GM12892 (cell line): Measurements from ENCODE around the gene LIN7A.
"Not testable (repeated sequence)": the region's sequence is repeated elsewhere in the genome, so short reads cannot be mapped to it uniquely, and the experiment has no call there.

Source experiments
- DNase-seq: peaks from one replicate; pipeline ENCODE4 v3.0.0; 2011; ENCODE audit not compliant: insufficient read length
- FAIRE-seq: peaks from 2 replicates; lab custom pipeline; 2011; peaks lifted over from hg19 to GRCh38; lab: Jason Lieb, UNC
- POLR2A ChIP-seq: IDR thresholded peaks from 2 replicates; pipeline ENCODE4 v1.6.1; 2011; ENCODE audit warnings: low read depth, low read length, control low read depth
- POLR2AphosphoS5 ChIP-seq: IDR thresholded peaks from 2 replicates; pipeline ENCODE4 v1.6.1; 2011; ENCODE audit warnings: low read depth, low read length, control low read depth
- TAF1 ChIP-seq: IDR thresholded peaks from 2 replicates; pipeline ENCODE4 v1.6.1; 2011; ENCODE audit warnings: low read depth, mild to moderate bottlenecking, control low read depth, low read length, borderline replicate concordance

LIN7A gene

DNA sequence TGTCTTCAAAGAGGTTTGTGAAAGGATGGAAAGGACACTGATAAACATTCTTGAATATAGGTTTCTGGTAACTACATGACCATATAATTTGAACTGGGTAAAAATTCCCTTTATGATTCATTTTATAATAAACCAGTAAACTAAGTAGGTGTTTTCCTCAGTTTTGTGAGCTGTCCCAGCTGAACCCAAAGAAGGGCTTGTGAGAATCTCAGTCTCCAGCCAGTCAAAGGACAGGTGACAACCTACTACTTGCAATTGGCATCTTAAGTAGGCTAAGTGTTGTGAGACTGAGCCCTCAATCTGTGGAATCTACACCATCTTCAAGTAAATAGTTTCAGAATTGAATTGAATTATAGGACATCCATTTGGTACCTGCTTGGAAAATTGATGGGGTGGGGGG, 145.9 kb downstream of the LIN7A start:
- FAIRE-seq = no peak
- no peak for TF ChIP-seq POLR2AphosphoS5

GRCh38 chr12:80788407-80788806, 149.3 kb downstream of the LIN7A start:
- not testable (repeated sequence) for DNase-seq

More for the DNA sequence above, 145.9 kb downstream of the LIN7A start:
- no peak for DNase-seq

GRCh38 chr12:80782963-80783470, 154.7 kb downstream of the LIN7A start:
- DNase-seq, FAIRE-seq: not testable (repeated sequence)

More at GRCh38 chr12:80788407-80788806, 149.3 kb downstream of the LIN7A start:
- not testable (repeated sequence) for FAIRE-seq

GRCh38 chr12:80781313-80781712, 156.4 kb downstream of the LIN7A start:
- no peak for FAIRE-seq
- DNase-seq = no peak

GRCh38 chr12:80780746-80781145, 157.0 kb downstream of the LIN7A start:
- DNase-seq (no peak), FAIRE-seq (peak; percentile 17)
- TF ChIP-seq POLR2A (no peak), POLR2AphosphoS5 (no peak), TAF1 (no peak)

More at GRCh38 chr12:80781313-80781712, 156.4 kb downstream of the LIN7A start:
- TF ChIP-seq POLR2AphosphoS5 (no peak), POLR2A (no peak), TAF1 (no peak)

GRCh38 chr12:80778005-80778541, 159.7 kb downstream of the LIN7A start:
- DNase-seq = peak; percentile 9
- FAIRE-seq = peak; percentile 84
- TF ChIP-seq TAF1 = no peak
- TF ChIP-seq POLR2AphosphoS5 = no peak
- TF ChIP-seq POLR2A = peak; percentile 34; the same call in 1 of the 2 replicates

DNA sequence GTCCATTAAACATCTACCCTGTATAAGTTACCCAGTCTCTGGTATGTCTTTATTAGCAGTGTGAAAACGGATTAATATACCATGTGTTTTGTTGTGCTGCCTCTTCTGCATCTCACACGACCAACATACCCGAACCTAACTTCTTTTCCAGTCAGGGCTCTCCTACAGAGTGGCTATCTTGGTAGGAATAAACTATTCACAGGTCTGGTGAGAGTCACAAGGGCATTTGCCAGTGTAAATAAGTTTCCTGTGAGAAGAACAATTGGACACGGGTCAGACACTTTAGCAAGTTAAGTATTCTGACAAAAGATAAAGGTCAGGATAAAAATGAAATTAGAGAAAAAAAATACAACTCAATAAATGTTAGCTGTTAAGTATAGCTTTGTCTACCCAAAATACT, 160.1 kb downstream of the LIN7A start:
- DNase-seq (no peak), FAIRE-seq (no peak)
- 0 out of 2 replicates have a peak, but pooled peaks have one; percentile 2 for TF ChIP-seq POLR2AphosphoS5
- no peak for TF ChIP-seq TAF1

GRCh38 chr12:80776706-80777105, 161.0 kb downstream of the LIN7A start:
- TF ChIP-seq POLR2A (no peak), POLR2AphosphoS5 (no peak), TAF1 (no peak)

GRCh38 chr12:80770958-80771357, 166.8 kb downstream of the LIN7A start:
- TF ChIP-seq POLR2AphosphoS5 (no peak), POLR2A (no peak), TAF1 (no peak)
- FAIRE-seq (no peak), DNase-seq (no peak)

More at GRCh38 chr12:80776706-80777105, 161.0 kb downstream of the LIN7A start:
- FAIRE-seq = no peak
- DNase-seq = no peak

GRCh38 chr12:80769553-80770140, 168.1 kb downstream of the LIN7A start:
- FAIRE-seq = no peak
- DNase-seq = no peak
- TF ChIP-seq TAF1 (no peak), POLR2A (no peak), POLR2AphosphoS5 (no peak)

DNA sequence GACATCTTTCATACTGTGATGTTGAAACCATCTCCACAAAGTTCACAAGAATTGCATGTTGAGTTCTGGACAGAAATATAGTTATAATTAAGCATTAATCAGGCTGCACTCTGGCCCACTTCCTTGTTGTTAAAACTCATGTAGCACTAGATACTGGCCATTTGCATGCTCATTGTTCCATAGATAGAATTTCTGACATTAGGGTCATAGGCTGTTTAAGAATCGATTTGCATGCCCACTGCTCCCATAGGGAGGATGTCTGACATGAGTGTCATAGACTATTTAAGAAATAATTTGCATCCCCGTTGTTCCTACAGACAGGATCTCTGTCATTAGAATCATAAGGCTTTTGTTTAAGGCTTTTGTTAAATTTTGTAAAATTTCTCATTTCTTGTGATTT, 170.8 kb downstream of the LIN7A start:
- no peak for FAIRE-seq
- no peak for TF ChIP-seq POLR2AphosphoS5
- no peak for TF ChIP-seq POLR2A
- no peak for TF ChIP-seq TAF1

GRCh38 chr12:80766210-80766609, 171.5 kb downstream of the LIN7A start:
- FAIRE-seq = no peak
- no peak for DNase-seq
- TF ChIP-seq TAF1 = no peak
- no peak for TF ChIP-seq POLR2AphosphoS5
- no peak for TF ChIP-seq POLR2A

More for the DNA sequence above, 170.8 kb downstream of the LIN7A start:
- no peak for DNase-seq
